ENCODE measurements around the gene NSD2.
A peak's percentile ranks its signal among the peaks of the same experiment; 100 is the strongest.

Gene NSD2

GRCh38 chr4:1885414-1885813, 14.2 kb downstream of the NSD2 start:
- Histone ChIP-seq H3K9ac (ENCODE audit: low read length) (no peak overlapping the region), H3K9me3 (ENCODE audit: insufficient read depth, low read length) (no peaks in the 10 kb centered on the region), H3K4me2 (ENCODE audit: low read length) (no peak overlapping the region), H3K27me3 (ENCODE audit: low read depth, low read length) (no peaks in the 10 kb centered on the region), H3K27ac (ENCODE audit: low read length) (no peak overlapping the region), H3K79me2 (ENCODE audit: low read length) (peaks cover 100% of the 10 kb centered on the region), H4K20me1 (ENCODE audit: insufficient read depth, low read length) (peaks cover 89% of the 10 kb centered on the region), H2AFZ (ENCODE audit: low read depth, low read length) (no peak overlapping the region), H3K4me3 (ENCODE audit: low read length) (no peak overlapping the region), H3K4me1 (ENCODE audit: low read length) (peaks cover 10% of the 10 kb centered on the region), H3K36me3 (replicated peaks; ENCODE audit: low read depth, low read length) (peaks cover 23% of the 10 kb centered on the region)
- TF ChIP-seq EZH2phosphoT487 (IDR thresholded peaks at IDR 0.05; ENCODE audit: low read depth) (no peak), CTCF (IDR thresholded peaks at IDR 0.05; ENCODE audit: low read depth, low read length) (no peak)

GRCh38 chr4:1887052-1887451, 15.9 kb downstream of the NSD2 start:
- no peak overlapping the region for H3K4me3 ChIP-seq (ENCODE audit: low read length)
- H3K36me3 ChIP-seq (replicated peaks; ENCODE audit: low read depth, low read length) = peaks cover 18% of the 10 kb centered on the region
- peak overlapping the region; percentile 16; the same call in 1 of the 2 replicates for H3K27ac ChIP-seq (ENCODE audit: low read length)
- peaks cover 10% of the 10 kb centered on the region for H3K4me1 ChIP-seq (ENCODE audit: low read length)
- TF ChIP-seq CTCF (IDR thresholded peaks at IDR 0.05; ENCODE audit: low read depth, low read length) (no peak), EZH2phosphoT487 (IDR thresholded peaks at IDR 0.05; ENCODE audit: low read depth) (no peak)
- H3K27me3 ChIP-seq (ENCODE audit: low read depth, low read length) = no peaks in the 10 kb centered on the region
- peaks cover 82% of the 10 kb centered on the region for H4K20me1 ChIP-seq (ENCODE audit: insufficient read depth, low read length)
- H3K4me2 ChIP-seq (ENCODE audit: low read length) = no peak overlapping the region
- peaks cover 100% of the 10 kb centered on the region for H3K79me2 ChIP-seq (ENCODE audit: low read length)
- no peaks in the 10 kb centered on the region for H3K9me3 ChIP-seq (ENCODE audit: insufficient read depth, low read length)
- no peak overlapping the region for H3K9ac ChIP-seq (ENCODE audit: low read length)
- H2AFZ ChIP-seq (ENCODE audit: low read depth, low read length) = no peak overlapping the region

GRCh38 chr4:1890979-1891570, 19.9 kb downstream of the NSD2 start:
- TF ChIP-seq EZH2phosphoT487 (IDR thresholded peaks at IDR 0.05; ENCODE audit: low read depth) = no peak
- no peak for TF ChIP-seq CTCF (IDR thresholded peaks at IDR 0.05; ENCODE audit: low read depth, low read length)
- Histone ChIP-seq H3K27me3 (ENCODE audit: low read depth, low read length) (no peaks in the 10 kb centered on the region), H3K4me1 (ENCODE audit: low read length) (peaks cover 10% of the 10 kb centered on the region), H3K4me3 (ENCODE audit: low read length) (no peak overlapping the region), H3K27ac (ENCODE audit: low read length) (no peak overlapping the region), H3K4me2 (ENCODE audit: low read length) (no peak overlapping the region), H3K9me3 (ENCODE audit: insufficient read depth, low read length) (no peaks in the 10 kb centered on the region), H3K36me3 (replicated peaks; ENCODE audit: low read depth, low read length) (peaks cover 24% of the 10 kb centered on the region), H3K9ac (ENCODE audit: low read length) (no peak overlapping the region), H2AFZ (ENCODE audit: low read depth, low read length) (no peak overlapping the region), H3K79me2 (ENCODE audit: low read length) (peaks cover 100% of the 10 kb centered on the region), H4K20me1 (ENCODE audit: insufficient read depth, low read length) (peaks cover 84% of the 10 kb centered on the region)

GRCh38 chr4:1895971-1896657, 24.9 kb downstream of the NSD2 start:
- peaks cover 34% of the 10 kb centered on the region for H3K36me3 ChIP-seq (replicated peaks; ENCODE audit: low read depth, low read length)
- H3K27me3 ChIP-seq (ENCODE audit: low read depth, low read length) = no peaks in the 10 kb centered on the region
- H3K9ac ChIP-seq (ENCODE audit: low read length) = no peak overlapping the region
- H3K4me3 ChIP-seq (ENCODE audit: low read length) = no peak overlapping the region
- H3K79me2 ChIP-seq (ENCODE audit: low read length) = peaks cover 99% of the 10 kb centered on the region
- H2AFZ ChIP-seq (ENCODE audit: low read depth, low read length) = no peak overlapping the region
- TF ChIP-seq EZH2phosphoT487 (IDR thresholded peaks at IDR 0.05; ENCODE audit: low read depth) = no peak
- TF ChIP-seq CTCF (IDR thresholded peaks at IDR 0.05; ENCODE audit: low read depth, low read length) = no peak
- H3K4me2 ChIP-seq (ENCODE audit: low read length) = no peak overlapping the region
- H4K20me1 ChIP-seq (ENCODE audit: insufficient read depth, low read length) = peaks cover 79% of the 10 kb centered on the region
- no peak overlapping the region for H3K27ac ChIP-seq (ENCODE audit: low read length)
- no peaks in the 10 kb centered on the region for H3K9me3 ChIP-seq (ENCODE audit: insufficient read depth, low read length)
- H3K4me1 ChIP-seq (ENCODE audit: low read length) = peaks cover 11% of the 10 kb centered on the region
